ENCODE results near the gene IL6. TPM values are rescaled to one million over a fixed set of nuclear protein-coding genes. Genes with fewer than 3 reads are reported as not detected.

Gene IL6
- polyA plus RNA-seq, 1 donor (not counting 4 experiments of a cell fraction or from before 2014, with no cell fraction given) = 5.0 TPM

GRCh38 chr7:22729180-22729825 lies 2.3 kb downstream of the IL6 start:
- dilution Hi-C loops (cut with MboI; ENCODE audit: extremely low pct_ligation_motif_present, low sequenced_read_pairs) = loop anchor here (25.0 kb wide), 1 partner anchor 167 kb away; no protein-coding TSS in a partner anchor
- Histone ChIP-seq H3K27me3 (ENCODE audit: control insufficient read depth, extremely low read depth, insufficient read depth, low read length) (no peaks in the 10 kb centered on the region), H3K4me2 (ENCODE audit: control insufficient read depth, extremely low read depth, insufficient read depth, low read depth, low read length) (no peak overlapping the region), H2AFZ (ENCODE audit: control insufficient read depth, low read length) (no peak overlapping the region), H3K36me3 (ENCODE audit: control insufficient read depth in 2 of 2, extremely low read depth in 1 of 2, insufficient read depth in 2 of 2, low read length in 2 of 2) (no peaks in the 10 kb centered on the region), H3K9me1 (ENCODE audit: control insufficient read depth, extremely low read depth, insufficient read depth, low read length) (no peaks in the 10 kb centered on the region), H3K4me3 (ENCODE audit: control insufficient read depth in 2 of 3, extremely low read depth in 1 of 3, insufficient read depth in 2 of 3, low read depth in 1 of 3, low read length in 3 of 3) (no peak overlapping the region), H3K79me2 (ENCODE audit: control insufficient read depth, insufficient read depth, low read length) (no peaks in the 10 kb centered on the region), H3K9me3 (ENCODE audit: control insufficient read depth, low read depth, low read length) (no peaks in the 10 kb centered on the region), H4K20me1 (ENCODE audit: control insufficient read depth, extremely low read depth, insufficient read depth, low read length) (no peaks in the 10 kb centered on the region), H3K4me1 (ENCODE audit: control insufficient read depth, extremely low read depth, insufficient read depth, low read length) (peaks cover 22% of the 10 kb centered on the region), H3K9ac (ENCODE audit: control insufficient read depth, extremely low read depth, insufficient read depth, low read length) (no peak overlapping the region), H3K27ac (ENCODE audit: control insufficient read depth, insufficient read depth, low read length) (no peak overlapping the region)
- DNase-seq (ENCODE audit: low read depth, low spot score) (no peak), FAIRE-seq (no peak)
- TF ChIP-seq CTCF (optimal IDR thresholded peaks at IDR 0.05 in 1 of 3, IDR thresholded peaks at IDR 0.05 in 1 of 3, conservative IDR thresholded peaks at IDR 0.05 in 1 of 3; ENCODE audit: extremely low read depth in 1 of 3, insufficient read depth in 2 of 3, low read length in 3 of 3) (no peak), EZH2 (IDR thresholded peaks at IDR 0.05; ENCODE audit: low read length) (no peak)

DNA sequence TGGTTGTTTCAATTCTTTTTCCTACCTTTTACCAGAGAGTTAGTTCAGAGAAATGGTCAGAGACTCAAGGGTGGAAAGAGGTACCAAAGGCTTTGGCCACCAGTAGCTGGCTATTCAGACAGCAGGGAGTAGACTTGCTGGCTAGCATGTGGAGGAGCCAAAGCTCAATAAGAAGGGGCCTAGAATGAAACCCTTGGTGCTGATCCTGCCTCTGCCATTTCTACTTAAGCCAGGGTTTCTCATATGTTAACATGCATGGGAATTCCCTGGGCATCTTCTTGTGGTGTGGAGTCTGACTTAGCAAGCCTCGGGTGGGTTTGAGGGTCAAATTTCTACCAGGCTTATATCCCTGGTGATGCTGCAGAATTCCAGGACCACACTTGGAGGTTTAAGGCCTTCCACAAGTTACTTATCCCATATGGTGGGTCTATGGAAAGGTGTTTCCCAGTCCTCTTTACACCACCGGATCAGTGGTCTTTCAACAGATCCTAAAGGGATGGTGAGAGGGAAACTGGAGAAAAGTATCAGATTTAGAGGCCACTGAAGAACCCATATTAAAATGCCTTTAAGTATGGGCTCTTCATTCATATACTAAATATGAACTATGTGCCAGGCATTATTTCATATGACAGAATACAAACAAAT lies 3.2 kb downstream of the IL6 start:
- DNase-seq (ENCODE audit: low read depth, low spot score) (no peak), FAIRE-seq (no peak)
- H3K9me3 ChIP-seq (ENCODE audit: control insufficient read depth, low read depth, low read length) = no peaks in the 10 kb centered on the region
- H3K4me1 ChIP-seq (ENCODE audit: control insufficient read depth, extremely low read depth, insufficient read depth, low read length) = peaks cover 22% of the 10 kb centered on the region
- no peaks in the 10 kb centered on the region for H4K20me1 ChIP-seq (ENCODE audit: control insufficient read depth, extremely low read depth, insufficient read depth, low read length)
- H3K9me1 ChIP-seq (ENCODE audit: control insufficient read depth, extremely low read depth, insufficient read depth, low read length) = no peaks in the 10 kb centered on the region
- no peak overlapping the region for H3K27ac ChIP-seq (ENCODE audit: control insufficient read depth, insufficient read depth, low read length)
- no peaks in the 10 kb centered on the region for H3K36me3 ChIP-seq (ENCODE audit: control insufficient read depth in 2 of 2, extremely low read depth in 1 of 2, insufficient read depth in 2 of 2, low read length in 2 of 2)
- no peak overlapping the region for H3K4me3 ChIP-seq (ENCODE audit: control insufficient read depth in 2 of 3, extremely low read depth in 1 of 3, insufficient read depth in 2 of 3, low read depth in 1 of 3, low read length in 3 of 3)
- H3K9ac ChIP-seq (ENCODE audit: control insufficient read depth, extremely low read depth, insufficient read depth, low read length) = no peak overlapping the region
- no peak overlapping the region for H3K4me2 ChIP-seq (ENCODE audit: control insufficient read depth, extremely low read depth, insufficient read depth, low read depth, low read length)
- TF ChIP-seq EZH2 (IDR thresholded peaks at IDR 0.05; ENCODE audit: low read length) (no peak), CTCF (optimal IDR thresholded peaks at IDR 0.05 in 1 of 3, IDR thresholded peaks at IDR 0.05 in 1 of 3, conservative IDR thresholded peaks at IDR 0.05 in 1 of 3; ENCODE audit: extremely low read depth in 1 of 3, insufficient read depth in 2 of 3, low read length in 3 of 3) (no peak)
- dilution Hi-C loops (cut with MboI; ENCODE audit: extremely low pct_ligation_motif_present, low sequenced_read_pairs) = loop anchor here (25.0 kb wide), 1 partner anchor 168 kb away; no protein-coding TSS in a partner anchor
- no peaks in the 10 kb centered on the region for H3K27me3 ChIP-seq (ENCODE audit: control insufficient read depth, extremely low read depth, insufficient read depth, low read length)
- H2AFZ ChIP-seq (ENCODE audit: control insufficient read depth, low read length) = no peak overlapping the region
- no peaks in the 10 kb centered on the region for H3K79me2 ChIP-seq (ENCODE audit: control insufficient read depth, insufficient read depth, low read length)

All from keratinocyte (primary cell).